Measurements from ENCODE around the gene SCUBE3.

Gene SCUBE3

GRCh38 chr6:35181308-35181932, 32.3 kb upstream of the SCUBE3 start:
- DNase-seq (ENCODE audit: low read depth, low spot score): no peak

GRCh38 chr6:35181933-35182612, 31.7 kb upstream of the SCUBE3 start:
- DNase-seq (ENCODE audit: low read depth, low spot score): no peak

- DNase-seq (ENCODE audit: low read depth, low spot score): no peak
These were observed 30.5 kb upstream of the SCUBE3 start for GRCh38 chr6:35183281-35183680.

- DNase-seq (ENCODE audit: low read depth, low spot score): no peak
These were observed 29.8 kb upstream of the SCUBE3 start for GRCh38 chr6:35183935-35184334.

- no peak for DNase-seq (ENCODE audit: low read depth, low spot score)
These were observed 29.0 kb upstream of the SCUBE3 start for GRCh38 chr6:35184580-35185301.

- DNase-seq (ENCODE audit: low read depth, low spot score): no peak
These were observed 28.5 kb upstream of the SCUBE3 start for GRCh38 chr6:35185302-35185681.

- no peak for DNase-seq (ENCODE audit: low read depth, low spot score)
These were observed 27.8 kb upstream of the SCUBE3 start for GRCh38 chr6:35185971-35186370.

- DNase-seq (ENCODE audit: low read depth, low spot score): no peak
These were observed 27.2 kb upstream of the SCUBE3 start for GRCh38 chr6:35186571-35186970.

GRCh38 chr6:35188886-35189285, 24.9 kb upstream of the SCUBE3 start:
- DNase-seq (ENCODE audit: low read depth, low spot score): no peak

GRCh38 chr6:35190306-35190705, 23.4 kb upstream of the SCUBE3 start:
- no peak for DNase-seq (ENCODE audit: low read depth, low spot score)

GRCh38 chr6:35191889-35192288, 21.9 kb upstream of the SCUBE3 start:
- DNase-seq (ENCODE audit: low read depth, low spot score): no peak

- DNase-seq (ENCODE audit: low read depth, low spot score): no peak
These were observed 21.4 kb upstream of the SCUBE3 start for GRCh38 chr6:35192301-35192860.

- no peak for DNase-seq (ENCODE audit: low read depth, low spot score)
These were observed 19.4 kb upstream of the SCUBE3 start for GRCh38 chr6:35194390-35194789.

GRCh38 chr6:35195120-35195780, 18.5 kb upstream of the SCUBE3 start:
- DNase-seq (ENCODE audit: low read depth, low spot score): no peak

GRCh38 chr6:35197196-35197595, 16.6 kb upstream of the SCUBE3 start:
- no peak for DNase-seq (ENCODE audit: low read depth, low spot score)

GRCh38 chr6:35199866-35200265, 13.9 kb upstream of the SCUBE3 start:
- DNase-seq (ENCODE audit: low read depth, low spot score): no peak

- no peak for DNase-seq (ENCODE audit: low read depth, low spot score)
These were observed 11.7 kb upstream of the SCUBE3 start for GRCh38 chr6:35202066-35202546.

- no peak for DNase-seq (ENCODE audit: low read depth, low spot score)
These were observed 10.5 kb upstream of the SCUBE3 start for GRCh38 chr6:35203152-35203670.

- DNase-seq (ENCODE audit: low read depth, low spot score): no peak
These were observed 10.1 kb upstream of the SCUBE3 start for GRCh38 chr6:35203680-35204079.

- DNase-seq (ENCODE audit: low read depth, low spot score): no peak
These were observed 7.4 kb upstream of the SCUBE3 start for GRCh38 chr6:35206346-35206745.

- no peak for DNase-seq (ENCODE audit: low read depth, low spot score)
These were observed 5.3 kb upstream of the SCUBE3 start for GRCh38 chr6:35208419-35208818.

GRCh38 chr6:35209081-35209480, 4.7 kb upstream of the SCUBE3 start:
- DNase-seq (ENCODE audit: low read depth, low spot score): no peak

Measured in activated naive CD8-positive, alpha-beta T cell treated with anti-CD3 and anti-CD28 coated beads, Interleukin-2, amount 50 U/mL, for 16 hours (primary cell).